ENCODE data around the gene LAMA2. TPM values are rescaled to one million over a fixed set of nuclear protein-coding genes. Genes with fewer than 3 reads are reported as not detected.

The LAMA2 gene
- total RNA-seq, 4 donors from 2014 or later = 23.4 to 80.8 (median 28.2) TPM

GRCh38 chr6:129342243-129342642 lies 459.3 kb downstream of the LAMA2 start:
- no peak overlapping the region for H3K4me3 ChIP-seq (ENCODE audit: low read depth, poor library complexity, severe bottlenecking)
- peak in 1 of 2 donors; percentile 54 for DNase-seq (ENCODE audit: low spot score in 2 of 2)
- WGBS, 2 donors = 53 to 55% methylated on average over 2 of the region's 2 CpGs
- TF ChIP-seq POLR2A (IDR thresholded peaks at IDR 0.05) (no peak), CTCF (IDR thresholded peaks at IDR 0.05) (no peak)
- intact Hi-C loops (cut with DNase I; ENCODE audit: low total_unique reads) = no loop called here

- intact Hi-C loops (cut with DNase I; ENCODE audit: low total_unique reads) = no loop called here
- H3K4me3 ChIP-seq (ENCODE audit: low read depth, poor library complexity, severe bottlenecking) = no peak overlapping the region
- no peak for TF ChIP-seq POLR2A (IDR thresholded peaks at IDR 0.05)
- TF ChIP-seq CTCF (IDR thresholded peaks at IDR 0.05) = no peak
- DNase-seq (ENCODE audit: low spot score in 2 of 2) = no peak
- 77 to 90% methylated on average over 2 of the region's 2 CpGs for WGBS, 2 donors
Measured at GRCh38 chr6:129342796-129343195, 459.9 kb downstream of the LAMA2 start.

- intact Hi-C loops (cut with DNase I; ENCODE audit: low total_unique reads) = no loop called here
- WGBS, 2 donors = 57 to 69% methylated on average over 3 of the region's 3 CpGs
- TF ChIP-seq POLR2A (IDR thresholded peaks at IDR 0.05) = no peak
- TF ChIP-seq CTCF (IDR thresholded peaks at IDR 0.05) = no peak
- DNase-seq (ENCODE audit: low spot score in 2 of 2) = no peak
- no peak overlapping the region for H3K4me3 ChIP-seq (ENCODE audit: low read depth, poor library complexity, severe bottlenecking)
Measured at GRCh38 chr6:129344379-129344778, 461.4 kb downstream of the LAMA2 start.

- WGBS, 2 donors = 68 to 74% methylated on average over 2 of the region's 2 CpGs
- TF ChIP-seq CTCF (IDR thresholded peaks at IDR 0.05) (no peak), POLR2A (IDR thresholded peaks at IDR 0.05) (no peak)
- intact Hi-C loops (cut with DNase I; ENCODE audit: low total_unique reads) = no loop called here
- no peak for DNase-seq (ENCODE audit: low spot score in 2 of 2)
- H3K4me3 ChIP-seq (ENCODE audit: low read depth, poor library complexity, severe bottlenecking) = no peak overlapping the region
Measured at GRCh38 chr6:129345890-129346289, 463.0 kb downstream of the LAMA2 start.

- H3K4me3 ChIP-seq (ENCODE audit: low read depth, poor library complexity, severe bottlenecking) = no peak overlapping the region
- intact Hi-C loops (cut with DNase I; ENCODE audit: low total_unique reads) = no loop called here
- no peak for DNase-seq (ENCODE audit: low spot score in 2 of 2)
- 91 to 93% methylated on average over 2 of the region's 2 CpGs for WGBS, 2 donors
- no peak for TF ChIP-seq POLR2A (IDR thresholded peaks at IDR 0.05)
- TF ChIP-seq CTCF (IDR thresholded peaks at IDR 0.05) = no peak
Measured at GRCh38 chr6:129346964-129347363, 464.0 kb downstream of the LAMA2 start.

- 87 to 91% methylated on average over 2 of the region's 2 CpGs for WGBS, 2 donors
- intact Hi-C loops (cut with DNase I; ENCODE audit: low total_unique reads) = no loop called here
- no peak for TF ChIP-seq CTCF (IDR thresholded peaks at IDR 0.05)
- TF ChIP-seq POLR2A (IDR thresholded peaks at IDR 0.05) = no peak
- DNase-seq (ENCODE audit: low spot score in 2 of 2) = no peak
- H3K4me3 ChIP-seq (ENCODE audit: low read depth, poor library complexity, severe bottlenecking) = no peak overlapping the region
Measured at GRCh38 chr6:129350278-129350677, 467.3 kb downstream of the LAMA2 start.
